Lung (tissue), 12 donors: ENCODE measurements around the gene IL21. TPM values are rescaled to one million over a fixed set of nuclear protein-coding genes. Genes with fewer than 3 reads are reported as not detected.

Experiments
- ATAC-seq: fragments of 200-7000 bp; cut with Tn5 transposase; one replicate; pipeline ENCODE4 v1.9.1; 2020; ENCODE audit warnings: moderate number of reproducible peaks; ENCODE audit not compliant: insufficient read depth, low FRiP score
- DNase-seq, 3 donors: peaks; one replicate each; pipeline ENCODE4 v3.0.0-alpha.2; 2013 to 2017
- H3K27ac ChIP-seq, 2 donors: one replicate each; pipeline ENCODE4 v1.5.1; 2013; ENCODE audit warnings: mild to moderate bottlenecking in 2 of 2, moderate library complexity in 2 of 2, control low read depth in 1 of 2, inconsistent platforms in 1 of 2, low read depth in 1 of 2, low read length in 1 of 2
- H3K27me3 ChIP-seq, 3 donors: one replicate each; pipeline ENCODE4 v1.5.1; 2013; ENCODE audit warnings: low read length in 2 of 3; ENCODE audit not compliant: control insufficient read depth in 3 of 3, insufficient read depth in 3 of 3
- H3K36me3 ChIP-seq, 4 donors: one replicate each; pipeline ENCODE4 v1.5.1; 2013; ENCODE audit warnings: low read length in 4 of 4, mild to moderate bottlenecking in 1 of 4, moderate library complexity in 1 of 4; ENCODE audit not compliant: control insufficient read depth in 4 of 4, insufficient read depth in 4 of 4
- H3K4me1 ChIP-seq, 5 donors: one replicate each; pipeline ENCODE4 v1.5.1; 2013; ENCODE audit warnings: low read length in 5 of 5, mild to moderate bottlenecking in 2 of 5, moderate library complexity in 1 of 5; ENCODE audit not compliant: control insufficient read depth in 5 of 5, insufficient read depth in 5 of 5
- H3K4me3 ChIP-seq: one replicate; pipeline ENCODE4 v1.5.1; 2013; ENCODE audit warnings: mild to moderate bottlenecking, control low read depth, moderate library complexity
- H3K9ac ChIP-seq, 2 donors: one replicate each; pipeline ENCODE4 v1.5.1; 2013; ENCODE audit warnings: low read length in 2 of 2, control low read depth in 1 of 2; ENCODE audit not compliant: insufficient read depth in 1 of 2
- H3K9me3 ChIP-seq, 4 donors: one replicate each; pipeline ENCODE4 v1.5.1; 2013; ENCODE audit warnings: low read length in 3 of 4, mild to moderate bottlenecking in 1 of 4, moderate library complexity in 1 of 4; ENCODE audit not compliant: control insufficient read depth in 4 of 4, insufficient read depth in 3 of 4
- CTCF ChIP-seq: IDR thresholded peaks from 2 replicates; pipeline ENCODE4 v1.5.1; 2012; ENCODE audit warnings: mild to moderate bottlenecking; ENCODE audit errors: control extremely low read depth, extremely low read depth
- WGBS, 2 donors: extraction: QIAGEN DNeasy Blood & Tissue Kit; methylation state at CpG; one replicate each; pipeline ENCODE4 v1.1.7; 2013; 5-methylcytosine and 5-hydroxymethylcytosine counted together
- polyA plus RNA-seq, 2 donors: library from polyadenylated mRNA; stranded (reverse); fragments of 200-250 nt; gene quantifications; one replicate each; pipeline ENCODE4 v1.2.1, GENCODE V29; 2013
- total RNA-seq, 2 donors: library from RNA; depleted of rRNA in 1 of 2; stranded (reverse); fragments of >200 nt in 1 of 2; gene quantifications; one replicate each; pipeline ENCODE4 v1.2.1, GENCODE V29; 2014 to 2021
- donor health status: control.
- donor health status: control.
- donor health status: Bipolar disorder and iron deficiency.
- donor health status: healthy.
- donor health status: DM: yes; HTN: yes; CAD: no.

Gene IL21
- total and polyA plus RNA-seq, 4 donors = 0.02 to 0.26 TPM; not detected in 2

- Histone ChIP-seq H3K4me1 (peaks cover 0 to 2% (median 0%) of the 10 kb centered on the region in 5 donors), H3K9ac (no peak overlapping the region), H3K27me3 (no peaks in the 10 kb centered on the region), H3K9me3 (no peaks in the 10 kb centered on the region), H3K36me3 (no peaks in the 10 kb centered on the region), H3K4me3 (no peak overlapping the region), H3K27ac (no peak overlapping the region)
- ATAC-seq (no peak), DNase-seq (no peak)
- 46 to 100% methylated on average over 1 of the region's 1 CpG for WGBS, 2 donors
- TF ChIP-seq CTCF = no peak
These were observed 42.4 kb upstream of the IL21 start for GRCh38 chr4:122663291-122663690.

GRCh38 chr4:122662701-122663100 is 41.8 kb upstream of the IL21 start:
- no peak overlapping the region for H3K27ac ChIP-seq
- H3K9ac ChIP-seq = no peak overlapping the region
- no peaks in the 10 kb centered on the region for H3K27me3 ChIP-seq
- peaks cover 0 to 2% (median 0%) of the 10 kb centered on the region in 5 donors for H3K4me1 ChIP-seq
- DNase-seq (no peak), ATAC-seq (no peak)
- H3K4me3 ChIP-seq = no peak overlapping the region
- no peaks in the 10 kb centered on the region for H3K36me3 ChIP-seq
- H3K9me3 ChIP-seq = no peaks in the 10 kb centered on the region
- TF ChIP-seq CTCF = no peak
- 83 to 86% methylated on average over 2 of the region's 2 CpGs for WGBS, 2 donors

GRCh38 chr4:122661176-122662160 is 40.6 kb upstream of the IL21 start:
- no peak for DNase-seq
- WGBS, 2 donors = 69 to 76% methylated on average over 4 of the region's 4 CpGs
- no peak for ATAC-seq
- H3K4me3 ChIP-seq = no peak overlapping the region
- no peak overlapping the region for H3K9ac ChIP-seq
- no peak overlapping the region for H3K27ac ChIP-seq
- TF ChIP-seq CTCF = no peak
- no peaks in the 10 kb centered on the region for H3K9me3 ChIP-seq
- H3K36me3 ChIP-seq = no peaks in the 10 kb centered on the region
- peaks cover 0 to 2% (median 0%) of the 10 kb centered on the region in 5 donors for H3K4me1 ChIP-seq
- no peaks in the 10 kb centered on the region for H3K27me3 ChIP-seq
